K562 (cell line): ENCODE measurements around the gene ANXA9. TPM values are rescaled to one million over a fixed set of nuclear protein-coding genes. Genes with fewer than 3 reads are reported as not detected.

Experiments used
- ATAC-seq: fragments of 200-7000 bp; cut with Tn5 transposase; 3 replicates; pipeline ENCODE4 v1.9.1; 2020; ENCODE audit warnings: moderate library complexity
- BruUV-seq: library from RNA; stranded (reverse); fragments of 400-500 nt; replicated peaks from 2 replicates; lab custom pipeline; 2021; lab: Mats Ljungman, UMichigan
- CTCF ChIA-PET: fragments of 300-600 bp; formaldehyde crosslinking; extraction: SDS; loops from one replicate; lab custom pipeline; 2021; ENCODE audit warnings: low intra/inter-chr PET ratio; lab: Yijun Ruan, JAX
- POLR2A ChIA-PET: fragments of 300-600, 350-650 bp; sonication (Branson Sonifier 250); formaldehyde crosslinking; extraction: SDS; loops from one replicate; lab custom pipeline; 2021; ENCODE audit warnings: antibody characterized with exemption, inconsistent platforms; lab: Yijun Ruan, JAX
- DNase-seq, 4 experiments: peaks; one replicate each; pipeline versions ENCODE4 v3.0.0 to v3.0.0-alpha.2; 2011 to 2018; ENCODE audit warnings: low spot score in 3 of 4, mixed read lengths in 3 of 4; ENCODE audit errors: extremely low read depth in 1 of 4
- FAIRE-seq: peaks from 2 replicates; lab custom pipeline; 2011; peaks lifted over from hg19 to GRCh38; lab: Jason Lieb, UNC
- H2AFZ ChIP-seq: 2 replicates; pipeline ENCODE4 v1.6.0; 2011; ENCODE audit warnings: low read depth, low read length, control low read depth, inconsistent platforms
- H3K27ac ChIP-seq: fragments of 200-600 bp; 3 replicates; pipeline ENCODE4 v1.8.0; 2011; ENCODE audit warnings: low read depth, mild to moderate bottlenecking, control low read depth, inconsistent platforms, low read length, moderate library complexity, mixed read lengths; ENCODE audit errors: extremely low read depth
- H3K27me3 ChIP-seq, 2 experiments: fragments of 300-600 bp in 1 of 2; 2 replicates in 1 of 2; 3 replicates in 1 of 2; pipeline versions ENCODE4 v1.6.0 to v1.8.0; 2011; ENCODE audit warnings: inconsistent platforms in 2 of 2, low read length in 2 of 2, mild to moderate bottlenecking in 1 of 2, mixed read lengths in 1 of 2, moderate library complexity in 1 of 2; ENCODE audit not compliant: control insufficient read depth in 2 of 2, insufficient read depth in 2 of 2
- H3K36me3 ChIP-seq: fragments of 300-600 bp; 3 replicates; pipeline ENCODE4 v1.8.0; 2011; ENCODE audit warnings: mild to moderate bottlenecking, low read length, inconsistent platforms; ENCODE audit not compliant: control insufficient read depth, insufficient read depth
- H3K4me1 ChIP-seq, 2 experiments: fragments of 200-600 bp in 1 of 2; replicated peaks in 1 of 2; 2 replicates in 1 of 2; 3 replicates in 1 of 2; pipeline versions ENCODE4 v1.5.1 to v1.8.0; 2011; ENCODE audit warnings: inconsistent platforms in 2 of 2, low read length in 2 of 2, mild to moderate bottlenecking in 1 of 2, mixed read lengths in 1 of 2, moderate library complexity in 1 of 2; ENCODE audit not compliant: control insufficient read depth in 2 of 2, insufficient read depth in 2 of 2
- H3K4me2 ChIP-seq: 2 replicates; pipeline ENCODE4 v1.6.1; 2011; ENCODE audit warnings: low read length, control low read depth, inconsistent platforms, mixed read lengths; ENCODE audit not compliant: insufficient read depth
- H3K4me3 ChIP-seq: fragments of 200-600 bp; sonication (generic), shearing (Covaris generic); 2 replicates; pipeline ENCODE4 v1.5.1; 2016; ENCODE audit warnings: control low read depth, inconsistent platforms
- H3K79me2 ChIP-seq: fragments of 200-600 bp; 3 replicates; pipeline ENCODE4 v1.8.0; 2011; ENCODE audit warnings: low read length, inconsistent platforms; ENCODE audit not compliant: control insufficient read depth, insufficient read depth
- H3K9ac ChIP-seq, 2 experiments: 2 replicates each; pipeline versions ENCODE4 v1.6.0 to v1.6.1; 2011; ENCODE audit warnings: low read depth in 2 of 2, low read length in 2 of 2, control low read depth in 1 of 2, inconsistent platforms in 1 of 2, mild to moderate bottlenecking in 1 of 2, mixed read lengths in 1 of 2; ENCODE audit not compliant: insufficient read depth in 1 of 2
- H3K9me1 ChIP-seq: one replicate; pipeline ENCODE4 v1.6.0; 2011; ENCODE audit warnings: inconsistent platforms, mild to moderate bottlenecking, low read length, moderate library complexity; ENCODE audit not compliant: control insufficient read depth, insufficient read depth
- H3K9me3 ChIP-seq: replicated peaks from 2 replicates; pipeline ENCODE4 v1.5.1; 2011; ENCODE audit warnings: low read depth, low read length, inconsistent platforms; ENCODE audit not compliant: control insufficient read depth, insufficient read depth
- H4K20me1 ChIP-seq: replicated peaks from 2 replicates; pipeline ENCODE4 v1.6.1; 2011; ENCODE audit warnings: low read length, inconsistent platforms, mixed read lengths; ENCODE audit not compliant: control insufficient read depth, insufficient read depth
- FOXP1 ChIP-seq: sonication (generic); formaldehyde crosslinking; IDR thresholded peaks from 2 replicates; pipeline ENCODE4 v1.8.0; 2022; ENCODE audit warnings: mild to moderate bottlenecking, missing genetic modification reagents
- IFI16 ChIP-seq: fragments of 250-450 bp; sonication (Bioruptor Pico); IDR thresholded peaks from 2 replicates; pipeline ENCODE4 v2.1.2; 2022; ENCODE audit warnings: mild to moderate bottlenecking, inconsistent platforms
- NELFE ChIP-seq: IDR thresholded peaks from 2 replicates; pipeline ENCODE4 v1.6.1; 2011; ENCODE audit warnings: mild to moderate bottlenecking; ENCODE audit not compliant: insufficient read depth, insufficient read length
- REST ChIP-seq, 2 experiments: fragments of 450-650 bp; formaldehyde crosslinking in 1 of 2; IDR thresholded peaks; 2 replicates each; pipeline versions ENCODE4 v1.4.0 to v1.6.1; 2014 to 2020; ENCODE audit warnings: mild to moderate bottlenecking in 2 of 2, borderline replicate concordance in 1 of 2, low read depth in 1 of 2
- RFX5 ChIP-seq: IDR thresholded peaks from 2 replicates; pipeline ENCODE4 v1.6.1; 2011; ENCODE audit warnings: low read depth, mild to moderate bottlenecking, improper control_type of control experiment, low read length
- SIN3B ChIP-seq: fragments of 450-650 bp; IDR thresholded peaks from 2 replicates; pipeline ENCODE4 v1.6.1; 2017; ENCODE audit warnings: low read depth, mild to moderate bottlenecking, moderate library complexity
- SRSF9 ChIP-seq: fragments of 200-400 bp; formaldehyde crosslinking; IDR thresholded peaks from 2 replicates; pipeline ENCODE4 v1.6.1; 2017; ENCODE audit warnings: low read depth, low read length, borderline replicate concordance
- ZBTB5 ChIP-seq: fragments of 450-650 bp; IDR thresholded peaks from 2 replicates; pipeline ENCODE4 v1.6.1; 2017; ENCODE audit warnings: antibody characterized with exemption
- ZNF23 ChIP-seq: fragments of 250-450 bp; sonication (Bioruptor Pico); IDR thresholded peaks from 2 replicates; pipeline ENCODE4 v1.4.0; 2020; ENCODE audit warnings: mild to moderate bottlenecking
- ZNF263 ChIP-seq: sonication (generic); formaldehyde crosslinking; IDR thresholded peaks from 2 replicates; pipeline ENCODE4 v1.8.0; 2022; ENCODE audit warnings: mild to moderate bottlenecking, missing genetic modification reagents, borderline replicate concordance
- ZNF274 ChIP-seq: IDR thresholded peaks from 2 replicates; pipeline ENCODE4 v1.6.1; 2011; ENCODE audit warnings: low read depth, mild to moderate bottlenecking, low read length, moderate library complexity, borderline replicate concordance
- ZNF561 ChIP-seq: fragments of 450-650 bp; formaldehyde crosslinking; conservative IDR thresholded peaks from 2 replicates; pipeline ENCODE4 v1.4.0; 2020; ENCODE audit warnings: mild to moderate bottlenecking, moderate library complexity
- ZNF780A ChIP-seq: fragments of 250-450 bp; sonication (Bioruptor Pico); IDR thresholded peaks from 2 replicates; pipeline ENCODE4 v1.5.0; 2021; ENCODE audit warnings: mild to moderate bottlenecking
- WGBS: fragments of 100-300 bp; shearing (Covaris generic); methylation state at CpG from one replicate; pipeline ENCODE4 v1.1.6; 2016; ENCODE audit warnings: low coverage, mixed read lengths; ENCODE audit not compliant: insufficient coverage; ENCODE audit errors: missing lambda C conversion rate; 5-methylcytosine and 5-hydroxymethylcytosine counted together
- in situ Hi-C: fragments of 300-500 bp; cut with MboI; formaldehyde crosslinking; loops from 4 replicates; pipeline ENCODE4 v1.15.0; 2018; ENCODE audit warnings: inconsistent platforms, mixed read lengths
- intact Hi-C: fragments of 100-400 bp; cut with micrococcal nuclease; formaldehyde crosslinking; loops from 2 replicates; pipeline ENCODE4 v1.14.2; 2022
- polyA plus RNA-seq, 8 experiments: library from polyadenylated mRNA; depleted of rRNA in 4 of 8; stranded (reverse) in 5 of 8; unstranded in 3 of 8; fragments of >200 nt; fragmentation: Nextera tagmentation in 2 of 8; fragmentation: Illumina TruSeq in 1 of 8; extraction: Ambion mirVana in 2 of 8; extraction: Trizol in 1 of 8; gene quantifications; 2 replicates each; pipeline versions ENCODE4 v1.2.1 to v1.2.3, GENCODE V29; 2011 to 2014; ENCODE audit warnings: inconsistent platforms in 1 of 8, missing spikeins in 1 of 8
- total RNA-seq, 7 experiments: library from RNA; depleted of rRNA in 6 of 7; stranded (reverse); fragments of >200 nt in 6 of 7; fragmentation: Illumina TruSeq in 2 of 7; extraction: Trizol in 2 of 7; gene quantifications; 2 replicates each; pipeline versions ENCODE4 v1.2.1 to v1.2.3, GENCODE V29; 2011 to 2021; ENCODE audit warnings: low replicate concordance in 1 of 7

The ANXA9 gene
- total and polyA plus RNA-seq, 9 of the 15 experiments (the other 6 are each of a cell fraction or from before 2014, with no cell fraction given), result 0.24 to 1.6 (median 0.57) TPM

DNA sequence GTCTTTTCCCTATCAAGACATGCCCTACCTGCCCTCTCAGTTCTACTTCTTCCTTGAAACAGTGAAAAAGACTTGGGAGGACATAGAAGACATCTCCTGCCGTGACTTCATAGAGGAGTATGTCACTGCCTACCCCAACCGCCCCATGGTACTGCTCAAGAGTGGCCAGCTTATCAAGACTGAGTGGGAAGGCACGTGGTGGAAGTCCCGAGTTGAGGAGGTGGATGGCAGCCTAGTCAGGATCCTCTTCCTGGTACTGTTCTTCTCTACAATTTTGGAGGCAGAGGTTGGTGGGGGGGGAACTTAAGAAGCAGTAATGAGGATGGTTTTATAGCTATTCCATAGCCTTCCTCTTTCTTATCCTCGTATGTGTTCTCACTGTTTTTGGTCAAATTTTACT, 37.2 kb upstream of the ANXA9 start:
- Histone ChIP-seq H3K27me3 (no peaks in the 10 kb centered on the region), H3K79me2 (no peaks in the 10 kb centered on the region), H3K9me1 (no peaks in the 10 kb centered on the region), H2AFZ (no peak overlapping the region), H3K4me1 (no peaks in the 10 kb centered on the region), H3K27ac (no peak overlapping the region), H3K9ac (no peak overlapping the region), H3K4me3 (no peak overlapping the region), H4K20me1 (no peaks in the 10 kb centered on the region), H3K36me3 (peaks cover 82% of the 10 kb centered on the region), H3K4me2 (no peak overlapping the region), H3K9me3 (no peaks in the 10 kb centered on the region)
- WGBS, result 68% methylated on average over 5 of the region's 5 CpGs
- no TSS peak for BruUV-seq
- no peak for DNase-seq
- intact Hi-C loops (no loop called here), in situ Hi-C loops (no loop called here)
- ChIA-PET POLR2A (interaction anchor here (1.0 kb wide), 1 partner anchor 18 kb away, joined by 3 read pairs; no protein-coding TSS in a partner anchor), CTCF (no interaction called here)
- no peak for FAIRE-seq
- ATAC-seq, result no peak
- TF ChIP-seq ZNF23 (CRISPR knock-in tag) (no peak), NELFE (no peak), RFX5 (no peak), FOXP1 (no peak), SRSF9 (no peak), SIN3B (no peak), ZNF263 (CRISPR knock-in tag) (no peak), ZNF274 (no peak), IFI16 (CRISPR knock-in tag) (no peak), ZNF780A (no peak), ZBTB5 (no peak), ZNF561 (CRISPR knock-in tag) (no peak), REST (IDR thresholded peaks at IDR 0.05; ENCODE audit: borderline replicate concordance) (no peak), REST (CRISPR knock-in tag; IDR thresholded peaks at IDR 0.05; ENCODE audit: low read depth) (no peak)
